LoVo (cell line): ENCODE data around the gene MVD.

ENCODE experiments used
- DNase-seq: peaks from one replicate; pipeline ENCODE4 v3.0.0-alpha.2; 2016; ENCODE audit warnings: low spot score

Gene MVD

GRCh38 chr16:88697116-88697830 is 34.4 kb upstream of the MVD start:
- no peak for DNase-seq

DNA sequence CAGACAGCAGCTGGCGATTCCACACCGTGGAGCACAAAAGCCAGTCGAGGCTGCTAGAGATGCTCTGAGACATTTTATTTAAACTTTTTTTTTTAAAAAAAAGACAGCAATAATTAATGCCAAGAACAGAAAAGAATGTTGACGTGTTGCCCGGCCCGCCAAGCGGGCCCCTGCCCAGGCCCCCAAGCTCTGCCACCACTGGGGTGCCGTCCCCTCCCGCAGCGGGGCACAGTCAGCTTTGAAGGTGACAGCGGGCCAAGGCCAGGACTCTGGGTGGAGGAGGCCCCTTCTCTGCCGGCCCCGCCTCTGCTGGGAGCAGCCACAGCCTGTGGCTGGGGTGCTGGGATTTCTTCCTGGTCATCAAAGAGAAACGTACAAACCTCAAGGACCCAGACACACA is 33.5 kb upstream of the MVD start:
- DNase-seq: no peak

DNA sequence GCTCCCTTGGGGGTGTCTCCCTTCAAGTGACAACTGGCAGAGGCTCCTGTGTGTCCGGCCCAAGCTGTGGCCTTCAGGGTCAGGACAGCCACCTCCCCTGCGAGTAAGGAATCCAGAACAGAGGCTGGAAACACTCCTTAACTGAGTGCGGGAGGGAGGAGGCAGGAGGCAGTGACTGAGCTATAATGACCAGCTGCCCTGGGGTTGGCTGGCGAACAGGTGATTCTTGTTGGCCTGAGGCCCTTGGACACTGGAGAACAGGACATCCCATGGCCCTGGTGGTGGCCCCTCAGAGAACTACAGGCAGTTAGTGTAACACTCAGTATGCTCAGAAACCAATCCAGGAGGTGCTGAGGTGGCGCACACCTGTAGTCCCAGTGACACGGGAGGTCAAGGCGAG is 32.9 kb upstream of the MVD start:
- DNase-seq: no peak

- DNase-seq: no peak
Observed at GRCh38 chr16:88695218-88695617, 32.3 kb upstream of the MVD start.

DNA sequence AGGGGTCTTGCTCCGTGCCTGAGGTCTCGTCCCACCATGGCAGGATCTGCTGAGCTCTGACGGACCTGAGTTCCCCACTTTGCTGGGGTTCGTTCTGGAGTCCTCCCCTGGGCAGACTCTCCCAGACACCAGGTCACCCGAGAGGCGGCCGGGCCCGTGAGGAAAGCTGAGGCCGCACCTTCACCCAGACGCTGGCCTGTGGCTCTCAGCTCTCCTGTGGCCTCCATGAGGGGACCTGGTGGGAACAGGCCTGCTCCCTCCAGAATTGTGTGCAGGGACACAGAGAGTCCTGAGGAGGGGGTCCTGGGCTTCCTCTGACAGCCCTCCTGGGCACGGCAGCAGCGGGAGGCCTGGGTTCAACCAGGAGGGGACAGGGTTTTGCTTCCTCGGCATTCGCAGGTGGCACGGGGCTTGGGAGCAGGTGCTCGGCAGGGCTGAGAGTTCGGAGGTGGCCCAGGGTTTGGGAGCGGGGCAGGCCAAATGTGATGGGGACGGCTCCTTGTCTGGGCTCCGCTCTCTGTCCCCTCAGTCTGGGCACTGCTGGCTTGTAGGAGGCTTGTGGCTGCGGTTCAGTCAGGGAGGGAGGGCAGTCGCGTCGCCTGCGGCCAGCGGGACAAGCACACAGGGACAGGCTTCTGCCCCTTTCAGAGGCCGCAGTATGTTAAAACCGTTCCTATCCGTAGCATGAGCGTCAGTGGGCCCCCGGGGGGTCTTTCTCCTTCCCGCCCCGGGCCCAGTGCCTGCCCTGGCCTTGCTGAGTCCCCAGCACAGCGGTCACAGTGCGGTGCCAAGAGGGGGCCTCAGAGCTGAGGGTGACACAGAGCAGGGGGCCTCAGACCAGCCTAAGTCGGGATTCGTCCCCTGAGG is 31.6 kb upstream of the MVD start:
- no peak for DNase-seq

- no peak for DNase-seq
Observed at GRCh38 chr16:88693420-88694177, 30.7 kb upstream of the MVD start.

DNA sequence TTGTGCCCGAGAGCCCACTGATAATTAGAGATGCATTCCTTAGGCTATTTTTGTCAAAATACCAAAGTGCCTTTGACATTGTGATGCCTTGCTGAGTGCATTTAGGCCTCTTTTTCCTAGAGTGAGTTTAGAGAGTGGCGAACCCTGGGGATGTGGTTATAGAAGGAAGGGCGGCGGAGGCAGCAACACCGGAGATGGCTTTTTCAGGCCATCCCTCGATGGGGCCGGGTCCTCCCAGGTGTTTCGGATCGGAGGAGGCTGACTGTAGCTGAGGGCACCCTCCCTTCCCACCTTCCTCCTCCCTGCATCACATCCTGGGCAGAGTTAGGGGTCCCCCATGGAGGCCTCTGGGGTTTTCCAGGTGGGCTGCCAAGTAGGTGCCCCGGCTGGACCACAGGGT is 30.0 kb upstream of the MVD start:
- no peak for DNase-seq

GRCh38 chr16:88691924-88692560 is 29.2 kb upstream of the MVD start:
- no peak for DNase-seq

DNA sequence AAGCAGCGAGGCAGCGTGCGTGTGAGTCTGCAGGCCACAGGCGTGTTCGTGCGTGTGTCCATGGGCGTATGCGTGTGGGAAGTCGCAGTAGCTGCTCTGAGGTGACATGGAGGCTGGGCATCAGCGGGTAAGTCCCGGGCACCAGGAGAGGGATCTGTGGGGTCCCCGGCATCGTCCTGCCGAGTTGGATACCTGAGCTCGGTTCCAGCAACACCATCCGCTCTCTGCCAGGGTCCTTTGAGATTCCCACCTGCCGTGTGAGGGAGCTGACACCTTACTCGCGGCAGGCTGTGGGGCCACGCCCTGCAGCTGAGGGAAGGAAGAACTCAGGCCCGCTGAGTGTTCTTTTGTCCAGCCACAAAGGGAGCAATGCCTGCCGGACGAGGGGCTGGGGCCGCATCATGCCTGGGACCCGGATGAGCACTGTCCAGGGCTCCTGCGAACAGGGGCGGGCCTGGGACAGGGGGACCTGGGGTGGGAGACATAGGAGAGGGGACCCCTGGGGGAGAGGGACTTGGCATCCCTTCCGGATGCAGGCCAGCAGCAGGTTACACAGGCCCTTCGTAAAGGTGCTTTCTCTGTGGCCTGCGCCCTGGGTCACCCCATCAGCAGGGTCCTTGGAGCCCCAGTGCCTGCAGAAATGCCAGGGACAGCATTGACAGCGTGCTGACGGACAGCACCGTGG is 28.4 kb upstream of the MVD start:
- DNase-seq: no peak

DNA sequence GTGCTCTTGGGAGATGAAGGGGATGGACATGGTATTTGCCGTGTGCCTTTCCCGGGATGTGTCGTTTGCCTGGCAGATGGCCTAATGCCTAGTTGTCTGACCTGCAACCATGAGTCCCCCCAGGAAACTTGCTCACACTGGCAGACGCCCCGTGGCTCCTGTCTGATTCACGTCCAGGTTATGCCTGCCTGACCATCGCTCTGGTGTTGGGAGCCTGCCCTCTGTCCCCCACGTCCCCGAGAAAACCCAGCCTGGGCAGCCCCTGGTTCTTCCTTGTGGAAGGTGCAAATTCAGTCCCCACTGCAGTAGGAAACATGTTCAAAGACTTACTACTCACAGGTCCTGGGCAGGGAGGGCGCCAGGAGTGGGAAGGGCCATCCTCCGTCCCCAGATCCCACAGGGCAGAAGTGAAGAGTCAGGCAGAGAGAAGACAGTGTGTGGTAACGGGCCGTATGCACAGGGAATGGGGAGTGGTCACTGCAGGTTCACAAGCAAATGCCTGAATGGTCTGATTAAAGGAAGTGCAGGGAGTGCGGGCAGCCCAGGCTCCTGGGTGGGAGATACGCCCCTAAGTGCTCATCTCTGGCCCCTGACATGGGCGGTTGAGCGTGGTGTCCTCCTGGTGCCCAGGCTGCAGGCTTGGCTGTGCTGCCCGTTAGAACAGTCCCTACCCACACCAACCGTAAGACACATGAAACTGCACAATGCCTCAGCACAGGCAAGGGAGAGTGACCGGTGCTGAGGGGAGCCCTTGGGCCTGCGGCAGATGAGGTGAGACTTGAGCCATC is 27.6 kb upstream of the MVD start:
- no peak for DNase-seq

GRCh38 chr16:88688013-88688778 is 25.3 kb upstream of the MVD start:
- peak; percentile 80 for DNase-seq

GRCh38 chr16:88687676-88688012 is 24.8 kb upstream of the MVD start:
- DNase-seq: no peak

DNA sequence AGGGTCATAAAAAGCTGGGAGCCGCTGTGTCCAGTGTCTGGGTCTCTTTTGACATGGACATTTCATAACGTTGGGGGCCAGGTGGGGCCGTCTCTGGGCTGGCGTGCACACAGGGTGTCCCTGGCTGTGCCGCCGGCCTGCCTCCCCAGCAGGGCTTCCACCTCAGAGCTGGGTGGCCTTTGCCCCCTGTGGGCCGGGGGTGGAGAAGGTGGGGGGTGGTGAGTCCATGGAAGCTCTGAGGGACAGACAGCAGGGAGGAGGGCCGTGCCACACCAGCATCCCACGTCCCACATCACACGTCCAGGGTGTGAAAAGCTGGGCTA is 24.3 kb upstream of the MVD start:
- no peak for DNase-seq

GRCh38 chr16:88686439-88687253 is 23.8 kb upstream of the MVD start, which contains the start of gene SNAI3:
TSS of gene SNAI3 (minus strand) at chr16:88686507. CDS start at chr16:88686406, 101 bp downstream.
- peak; percentile 79 for DNase-seq

- DNase-seq: peak; percentile 42
Observed at GRCh38 chr16:88686062-88686438, 23.2 kb upstream of the MVD start.

DNA sequence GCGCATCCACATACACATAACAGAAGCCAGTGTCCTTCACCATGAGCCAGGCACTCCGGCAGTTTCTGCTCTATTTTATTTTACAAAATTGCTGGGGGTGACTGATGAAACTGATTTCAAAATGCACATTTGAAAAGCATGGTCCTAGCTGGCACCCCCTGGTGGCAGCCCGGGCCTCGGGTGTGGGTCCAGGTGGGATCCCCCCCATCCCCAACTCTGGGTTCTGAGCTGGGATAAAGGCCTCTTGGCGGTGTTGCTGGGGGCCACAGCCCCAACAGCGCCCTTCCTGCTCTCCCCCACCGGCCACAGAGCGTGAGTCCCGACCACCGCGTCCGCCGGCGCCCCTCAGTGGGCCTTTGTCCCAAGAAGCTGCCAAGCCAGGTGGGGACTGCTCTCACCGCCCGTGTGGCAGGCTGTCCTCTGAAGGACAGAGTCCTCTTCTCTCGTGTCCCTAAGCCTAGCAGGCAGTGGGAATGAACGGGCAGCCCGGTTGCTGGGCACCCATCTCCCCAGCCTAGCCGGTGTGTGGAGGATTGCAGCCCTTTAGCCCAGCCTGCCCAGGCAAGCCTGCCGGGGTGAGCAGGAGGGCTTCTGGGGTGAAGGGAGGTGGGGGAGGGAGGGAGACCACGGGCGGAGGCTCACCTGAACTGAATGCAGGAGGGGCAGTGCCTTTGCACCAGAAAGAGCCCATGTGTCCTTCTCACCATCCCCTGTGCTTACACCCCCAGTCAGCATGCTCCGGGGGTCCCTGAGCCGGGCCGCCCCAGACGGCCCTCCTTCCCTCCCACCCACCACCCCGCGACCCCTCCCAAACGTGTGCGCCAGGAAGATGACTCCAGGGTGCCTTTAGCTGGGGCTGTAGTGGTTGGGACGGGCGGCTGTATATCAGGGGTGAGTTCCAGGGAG is 22.5 kb upstream of the MVD start:
- no peak for DNase-seq

GRCh38 chr16:88684569-88685155 is 21.8 kb upstream of the MVD start:
- no peak for DNase-seq
